Suppressor macrophage treated with lipopolysaccharide for 4 hours (primary cell): ENCODE data around the gene S100A3.
"Not testable (repeated sequence)": the region's sequence is repeated elsewhere in the genome, so short reads cannot be mapped to it uniquely, and the experiment has no call there.

Experiments
- DNase-seq: peaks from one replicate; pipeline ENCODE4 v3.0.0-alpha.2; 2020

S100A3 gene

DNA sequence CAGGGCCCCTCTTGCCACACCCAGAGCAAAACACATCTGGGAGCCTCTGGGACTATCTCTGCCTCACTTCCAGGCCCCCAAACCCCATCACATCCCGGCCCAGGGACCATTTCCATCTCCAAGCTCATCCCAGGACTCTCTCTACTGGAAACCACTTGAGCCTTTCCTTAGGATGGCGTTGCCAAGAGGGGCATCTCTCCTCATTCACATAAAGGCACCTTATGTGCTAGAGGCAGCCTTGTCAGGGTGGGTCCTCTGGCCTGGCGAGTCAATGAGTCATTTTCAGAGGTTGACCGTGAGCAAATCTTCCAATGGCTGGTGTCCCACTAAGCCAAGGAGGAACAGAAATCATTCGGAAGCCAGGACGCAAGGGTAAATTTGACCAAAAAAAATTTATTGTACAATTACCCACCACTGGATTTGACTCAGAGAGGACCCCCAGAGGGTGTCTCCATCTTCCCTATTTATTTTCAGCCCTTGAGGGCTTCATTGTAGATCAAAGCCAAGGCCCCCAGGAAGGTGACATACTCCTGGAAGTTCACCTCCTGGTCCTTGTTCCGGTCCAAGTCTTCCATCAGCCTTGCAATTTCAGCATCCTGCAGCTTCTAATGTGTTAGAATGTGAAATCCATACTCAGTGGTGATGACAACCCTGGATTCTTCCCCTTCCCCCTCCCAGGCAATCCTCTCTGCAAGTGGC is 14.7 kb downstream of the S100A3 start:
- DNase-seq, result no peak

DNA sequence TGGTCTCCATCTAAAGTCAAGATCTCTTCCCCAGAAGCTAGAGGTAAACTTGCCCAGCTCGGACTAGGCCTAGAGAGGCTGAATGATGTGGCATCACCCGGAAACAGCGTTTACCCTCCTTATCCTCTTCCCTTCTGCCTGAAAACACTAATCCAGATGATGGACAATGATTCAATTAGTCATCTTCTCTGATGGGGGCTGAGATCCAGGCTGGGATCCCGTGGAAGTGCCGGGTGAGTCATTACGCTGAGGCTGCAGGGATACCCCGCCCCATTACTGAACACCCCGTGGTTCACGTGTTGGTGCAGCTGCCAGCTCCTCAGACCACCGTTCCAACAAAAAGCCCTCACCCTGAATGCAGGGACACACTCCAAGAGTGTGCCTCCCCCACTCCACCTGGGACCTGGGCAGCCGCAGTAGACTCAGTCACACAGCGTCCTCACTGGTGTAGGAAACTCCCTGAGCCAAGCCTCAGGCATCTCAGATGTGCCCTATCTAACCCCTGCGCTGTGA is 15.3 kb downstream of the S100A3 start:
- peak; percentile 52 for DNase-seq

DNA sequence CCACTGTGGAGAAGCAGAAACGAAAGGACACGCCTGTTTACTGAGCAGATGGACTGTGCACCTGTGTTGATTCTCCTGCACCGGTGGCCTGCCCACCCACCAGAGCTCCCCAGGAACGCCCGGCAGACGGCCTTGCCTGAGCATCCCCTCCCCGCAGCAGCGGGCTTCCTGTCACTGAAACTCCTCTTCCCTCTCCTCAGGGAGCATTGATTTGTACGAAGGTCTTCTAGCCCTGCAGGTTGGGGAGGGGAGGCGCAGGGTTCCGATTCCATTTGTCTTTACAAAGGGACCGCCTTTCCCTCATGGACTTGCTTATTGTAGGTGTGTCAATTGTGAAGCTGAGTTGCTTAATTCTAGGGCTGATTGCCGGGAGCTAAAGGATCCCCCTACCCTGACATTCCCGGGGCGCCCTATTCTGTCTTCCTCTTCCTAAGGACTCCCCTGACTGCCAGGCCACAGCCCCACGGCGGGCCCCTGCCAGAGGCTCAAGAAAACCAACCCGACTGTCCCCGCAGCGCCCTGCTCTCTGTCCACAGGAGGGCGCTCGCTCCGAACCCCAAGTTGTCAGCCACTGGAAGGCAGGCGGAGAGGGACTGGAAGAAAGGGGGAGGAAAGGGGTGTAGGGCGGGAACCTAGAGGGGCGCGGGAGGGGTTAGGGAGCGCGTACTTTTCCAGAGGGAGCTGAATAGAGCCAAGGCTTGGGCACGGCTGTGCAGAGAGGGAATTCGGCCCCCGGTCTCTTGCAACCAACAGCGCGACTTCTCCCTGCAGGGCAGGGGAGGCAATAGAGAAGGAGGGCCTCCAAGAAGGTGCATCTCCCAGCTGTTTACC is 16.1 kb downstream of the S100A3 start:
- DNase-seq, result peak; percentile 82

DNA sequence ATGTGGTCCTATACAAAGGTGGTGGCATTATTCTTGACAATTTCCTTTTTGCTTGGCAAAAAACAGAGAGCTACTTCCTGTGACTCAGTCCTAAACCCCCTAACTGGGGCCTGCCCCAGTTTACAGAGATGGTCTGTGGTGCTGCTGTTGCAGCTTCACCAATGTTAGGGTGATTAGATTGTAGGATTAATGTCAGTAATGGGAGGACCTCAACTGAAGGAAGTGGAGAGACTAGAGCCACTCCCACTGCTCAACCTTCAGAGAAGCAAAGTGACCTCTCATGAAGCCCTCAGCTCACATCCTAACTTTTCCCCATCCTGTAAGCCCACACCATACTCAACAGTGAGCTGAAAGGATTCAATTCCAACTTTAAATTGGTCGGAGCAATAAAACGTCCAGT is 16.9 kb downstream of the S100A3 start:
- no peak for DNase-seq

DNA sequence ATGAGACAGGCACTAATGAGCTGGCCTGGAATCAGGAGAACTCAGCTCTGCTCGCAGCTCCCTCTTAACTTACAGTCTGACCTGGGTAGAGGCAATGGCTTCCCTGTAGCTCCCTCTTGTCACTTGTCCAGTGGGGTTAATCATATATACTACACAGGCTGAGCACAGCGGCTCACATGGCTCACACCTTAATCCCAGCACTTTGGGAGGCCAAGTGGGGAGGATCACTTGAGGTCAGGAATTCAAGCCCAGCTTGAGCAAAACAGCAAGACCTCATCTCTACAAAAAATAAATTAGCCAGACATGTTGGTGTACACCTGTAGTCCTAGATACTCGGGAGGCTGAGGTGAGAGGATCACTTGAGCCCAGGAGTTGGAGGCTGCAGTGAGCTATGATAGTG is 17.4 kb downstream of the S100A3 start:
- DNase-seq, result no peak

DNA sequence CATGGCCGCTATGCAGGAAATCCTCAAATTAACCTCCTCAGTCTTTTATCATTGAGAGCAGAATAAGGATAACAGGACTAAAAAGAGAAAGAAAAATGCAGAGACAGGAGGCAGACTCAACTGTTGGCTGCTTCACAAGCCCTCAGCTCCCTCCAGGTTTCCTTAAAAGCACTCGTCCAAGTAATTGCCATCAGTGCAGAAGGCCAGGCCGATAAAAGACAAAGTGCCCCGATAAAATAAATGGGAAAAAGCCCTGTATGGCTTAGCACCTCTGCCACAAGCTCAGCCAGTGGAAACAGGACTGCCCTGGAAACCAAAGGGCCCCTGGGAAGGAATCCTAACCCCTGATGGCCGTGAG is 21.4 kb downstream of the S100A3 start:
- no peak for DNase-seq

DNA sequence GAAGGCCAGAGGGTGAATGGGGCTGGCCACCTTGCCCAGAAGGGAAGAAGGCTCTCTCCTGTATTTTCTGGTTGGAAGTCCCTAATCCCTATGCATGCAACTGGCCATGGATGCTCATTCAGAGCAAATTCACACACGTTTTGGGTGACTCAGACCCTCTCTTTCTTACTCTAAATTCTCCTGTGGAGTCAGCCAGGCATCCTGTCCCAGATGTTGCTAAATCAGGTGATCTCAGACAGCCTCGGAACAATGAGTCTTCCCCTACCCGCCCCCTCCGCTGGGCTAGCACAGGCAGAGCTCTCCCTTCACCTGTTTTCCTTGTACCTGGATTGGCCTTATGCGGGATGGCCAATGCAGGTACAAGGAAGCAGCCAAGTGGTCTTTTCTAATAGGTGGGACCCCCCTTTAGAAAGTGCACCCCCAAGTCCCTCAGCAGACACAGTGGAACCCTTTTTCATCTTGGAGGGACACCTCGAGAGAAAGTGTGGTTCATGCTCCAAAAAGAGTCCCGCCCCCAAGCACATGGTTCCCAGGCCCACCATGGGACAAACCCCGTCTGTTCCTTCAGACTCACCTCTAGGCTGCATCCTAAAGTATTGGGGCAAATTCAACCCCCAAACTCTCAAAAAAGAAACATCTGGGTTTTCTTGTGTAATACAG is 21.9 kb downstream of the S100A3 start:
- DNase-seq, result no peak

DNA sequence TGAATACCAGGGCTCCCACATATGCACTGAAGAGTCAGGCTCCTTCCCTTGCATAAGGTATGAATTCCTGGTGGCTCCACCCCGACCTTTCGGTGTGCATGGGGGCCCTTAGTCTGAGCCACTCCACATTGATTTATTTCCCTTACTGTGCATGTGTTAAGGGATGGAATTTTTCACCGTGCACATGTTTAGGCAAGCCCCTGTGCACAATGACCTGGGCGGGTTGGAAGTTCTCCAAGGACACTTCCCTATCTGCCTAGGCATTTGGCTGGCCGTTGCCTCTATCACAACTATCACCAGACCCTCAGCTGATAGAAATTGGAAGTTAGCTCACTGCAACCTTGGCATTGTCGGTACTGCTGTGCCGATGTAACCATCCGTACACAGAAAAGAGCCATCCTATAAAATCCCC is 22.9 kb downstream of the S100A3 start:
- peak; percentile 35 for DNase-seq

DNA sequence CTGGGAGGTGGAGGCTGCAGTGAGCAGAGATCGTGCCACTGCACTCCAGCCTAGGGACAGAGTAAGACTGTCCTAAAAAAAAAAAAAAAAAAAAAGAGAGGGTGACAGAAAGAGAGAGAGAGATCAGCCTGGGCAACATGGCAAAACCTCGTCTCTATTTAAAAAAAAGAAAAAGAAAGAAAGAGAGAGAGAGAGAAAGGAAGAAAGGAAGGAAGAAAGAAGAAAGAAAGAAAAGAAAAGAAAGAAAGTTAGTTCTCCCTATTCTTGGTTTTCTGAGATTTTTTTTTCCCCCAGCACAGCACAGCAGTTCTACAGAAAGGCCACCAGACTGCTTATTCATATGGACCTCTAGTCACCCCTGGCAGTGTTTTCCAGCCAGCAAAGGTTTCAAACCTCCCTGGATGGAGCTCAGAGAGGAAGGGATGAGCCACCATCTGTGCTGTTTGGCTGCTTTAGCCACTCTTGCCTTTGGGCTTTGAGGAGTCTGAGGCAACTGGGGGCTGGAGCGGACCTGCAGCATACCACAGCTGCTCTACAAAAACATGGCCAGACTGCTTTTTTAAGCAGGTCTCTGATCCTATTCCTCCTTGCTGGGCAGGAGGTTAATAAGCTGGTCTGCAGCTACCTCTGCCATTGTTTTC is 23.9 kb downstream of the S100A3 start:
- no peak for DNase-seq

DNA sequence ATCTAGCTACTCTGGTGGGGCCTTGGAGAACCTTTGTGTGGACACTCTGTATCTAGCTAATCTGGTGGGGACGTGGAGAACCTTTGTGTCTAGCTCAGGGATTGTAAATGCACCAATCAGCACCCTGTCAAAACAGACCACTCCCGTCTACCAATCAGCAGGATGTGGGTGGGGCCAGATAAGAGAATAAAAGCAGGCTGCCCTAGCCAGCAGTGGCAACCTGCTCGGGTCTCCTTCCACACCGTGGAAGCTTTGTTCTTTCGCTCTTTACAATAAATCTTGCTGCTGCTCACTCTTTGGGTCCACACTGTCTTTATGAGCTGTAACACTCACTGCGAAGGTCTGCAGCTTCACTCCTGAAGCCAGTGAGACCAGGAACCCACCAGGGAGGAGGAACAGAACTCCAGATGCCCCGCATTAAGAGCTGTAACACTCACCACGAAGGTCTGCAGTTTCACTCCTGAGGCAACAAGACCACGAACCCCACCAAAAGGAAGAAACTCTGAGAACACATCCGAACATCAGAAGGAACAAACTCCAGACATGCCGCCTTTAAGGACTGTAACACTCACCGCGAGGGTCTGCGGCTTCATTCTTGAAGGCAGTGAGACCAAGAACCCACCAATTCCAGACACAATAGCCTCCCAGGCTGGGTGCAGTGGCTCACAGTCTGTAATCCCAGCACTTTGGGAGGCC is 26.6 kb downstream of the S100A3 start:
- not testable (repeated sequence) for DNase-seq

DNA sequence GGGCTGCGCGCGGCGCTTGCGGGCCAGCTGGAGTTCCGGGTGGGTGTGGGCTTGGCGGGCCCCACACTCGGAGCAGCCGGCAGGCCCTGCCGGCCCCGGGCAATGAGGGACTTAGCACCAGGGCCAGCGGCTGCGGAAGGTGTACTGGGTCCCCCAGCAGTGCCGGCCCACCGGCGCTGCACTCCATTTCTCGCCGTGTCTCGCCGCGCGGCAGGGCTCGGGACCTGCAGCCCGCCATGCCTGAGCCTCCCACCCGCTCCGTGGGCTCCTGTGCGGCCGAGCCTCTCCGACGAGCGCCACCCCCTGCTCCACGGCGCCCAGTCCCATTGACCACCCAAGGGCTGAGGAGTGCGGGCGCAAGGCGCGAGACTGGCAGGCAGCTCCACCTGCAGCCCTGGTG is 27.2 kb downstream of the S100A3 start:
- DNase-seq, result not testable (repeated sequence)

DNA sequence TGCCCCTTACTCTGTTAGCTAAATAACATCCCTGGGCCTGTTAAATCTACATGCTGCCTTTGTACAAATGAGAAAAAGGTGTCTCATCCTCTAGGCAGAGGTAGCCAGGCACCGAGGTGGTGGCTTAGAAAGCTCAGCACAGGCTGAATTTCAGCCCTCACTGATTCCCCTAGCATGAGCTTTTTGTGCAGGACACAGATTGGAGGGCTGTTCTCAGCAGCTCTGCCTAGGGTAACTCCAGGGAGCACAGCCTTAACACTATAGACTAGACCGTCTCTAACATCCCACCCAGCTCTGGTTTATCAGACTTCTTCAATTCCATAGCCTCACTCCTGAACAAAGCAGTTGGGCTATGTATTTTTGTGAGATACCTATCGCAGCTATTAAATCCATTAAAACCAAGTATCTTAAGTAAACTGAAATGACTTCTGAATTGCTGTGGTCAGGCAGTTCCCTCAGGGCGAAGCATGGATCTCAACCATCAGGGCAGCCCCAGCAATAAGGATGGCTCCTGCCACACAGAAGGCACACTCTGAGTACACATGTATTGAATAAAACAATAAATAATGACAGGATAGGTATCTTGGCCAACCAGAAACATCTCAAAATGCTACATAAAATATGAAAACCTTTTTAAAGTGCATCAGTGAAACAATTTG is 28.1 kb downstream of the S100A3 start:
- no peak for DNase-seq

DNA sequence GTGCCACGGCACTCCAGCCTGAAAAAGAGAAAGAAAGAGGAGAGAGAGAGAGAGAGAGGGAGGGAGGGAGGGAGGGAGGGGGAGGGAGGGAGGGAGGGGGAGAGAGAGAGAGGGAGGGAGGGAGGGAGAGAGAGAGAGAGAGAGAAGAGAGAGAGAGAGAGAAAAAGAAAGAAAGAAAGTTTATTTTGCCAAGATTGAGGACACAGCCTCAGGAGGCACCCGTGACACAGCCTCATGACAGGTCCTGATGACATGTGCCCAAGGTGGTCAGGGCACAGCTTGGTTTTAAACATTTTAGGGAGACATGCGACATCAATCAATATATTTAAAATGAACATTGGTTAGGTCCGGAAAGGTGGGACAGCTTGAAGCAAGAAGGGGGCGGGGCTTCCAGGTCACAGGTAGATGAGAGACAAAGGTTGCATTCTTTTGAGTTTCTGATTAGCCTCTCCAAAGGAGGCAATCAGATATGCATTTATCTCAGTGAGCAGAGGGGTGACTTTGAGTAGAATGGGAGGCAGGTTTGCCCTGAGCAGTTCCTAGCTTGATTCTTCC is 28.8 kb downstream of the S100A3 start:
- DNase-seq, result not testable (repeated sequence)

DNA sequence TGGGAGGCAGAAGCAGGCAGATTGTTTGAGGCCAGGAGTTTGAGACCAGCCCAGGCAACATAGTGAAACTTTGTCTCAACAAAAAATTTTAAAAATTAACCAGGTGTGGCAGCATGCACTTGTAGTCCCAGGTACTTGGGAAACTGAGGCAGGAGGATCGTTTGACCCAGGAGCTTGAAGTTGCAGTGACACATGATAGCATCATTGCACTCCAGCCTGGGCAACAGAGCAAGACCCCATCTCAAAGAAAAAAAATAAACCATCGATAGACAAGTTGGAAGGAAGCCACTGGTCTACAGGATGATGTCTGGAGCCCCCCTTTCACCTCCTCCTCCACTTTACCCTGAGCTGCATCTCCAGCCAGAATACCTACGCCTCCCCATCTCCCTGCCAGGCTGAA is 29.8 kb downstream of the S100A3 start:
- no peak for DNase-seq

DNA sequence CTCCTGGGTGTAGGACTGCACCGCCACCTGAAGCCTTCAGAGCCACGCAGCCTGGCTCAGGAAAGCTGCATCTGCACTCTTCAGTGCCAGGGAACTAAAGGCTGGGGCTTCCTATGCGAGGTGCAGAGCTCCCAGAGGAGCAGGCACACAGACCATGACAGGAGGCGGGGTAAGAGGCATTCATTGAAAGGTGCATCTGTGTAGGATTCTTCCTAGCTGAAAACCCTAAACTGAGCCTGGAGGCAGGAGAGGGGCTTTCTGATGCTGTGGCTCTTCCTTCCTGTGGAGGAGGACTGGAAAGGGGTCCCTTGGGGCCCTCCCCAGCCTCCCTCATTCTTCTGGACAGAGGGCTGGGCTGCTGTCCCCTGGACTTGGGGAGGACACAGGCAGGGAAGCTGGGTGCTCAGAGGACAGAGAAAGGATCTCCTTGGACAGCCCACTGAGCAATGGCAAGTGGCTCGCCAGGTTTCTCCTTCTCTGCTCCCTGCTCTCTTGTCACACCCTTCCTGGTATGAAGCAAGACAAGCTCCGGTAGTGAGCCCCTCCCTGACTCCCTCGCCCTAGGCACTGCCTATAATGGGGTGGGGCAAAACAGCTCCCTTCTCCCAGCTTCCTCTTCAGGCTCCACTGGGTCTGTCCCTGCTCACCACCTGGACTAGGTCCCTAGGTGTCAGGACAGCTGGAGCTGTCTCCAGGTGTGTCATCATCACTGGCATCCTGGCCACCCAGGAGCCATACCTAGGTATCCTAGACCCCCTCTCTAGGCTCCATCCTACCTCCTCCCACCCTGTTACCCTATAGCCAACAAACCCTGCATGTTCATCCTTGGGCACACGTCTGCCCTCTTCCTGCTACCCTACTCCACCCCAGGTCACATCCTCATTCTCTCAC is 33.3 kb downstream of the S100A3 start:
- DNase-seq, result no peak

DNA sequence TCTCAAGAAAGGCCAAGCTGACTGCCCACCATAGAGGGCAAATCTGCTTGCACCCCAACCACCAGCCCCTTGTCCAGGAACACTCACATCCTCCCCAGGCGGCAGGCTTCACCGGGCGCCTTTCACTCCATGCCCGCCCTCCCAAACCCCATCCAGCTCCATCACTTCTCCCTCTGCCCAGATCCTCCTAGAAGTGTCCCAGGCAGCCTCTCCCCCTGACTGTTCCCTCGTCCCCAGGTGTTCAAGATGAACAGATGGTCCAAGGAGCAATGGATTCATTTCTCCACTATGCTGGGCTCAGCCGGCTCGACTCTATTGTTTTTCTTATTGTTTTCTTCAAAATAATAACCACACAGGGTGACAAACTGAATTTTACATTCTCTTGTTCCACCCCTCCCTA is 35.4 kb downstream of the S100A3 start:
- no peak for DNase-seq

DNA sequence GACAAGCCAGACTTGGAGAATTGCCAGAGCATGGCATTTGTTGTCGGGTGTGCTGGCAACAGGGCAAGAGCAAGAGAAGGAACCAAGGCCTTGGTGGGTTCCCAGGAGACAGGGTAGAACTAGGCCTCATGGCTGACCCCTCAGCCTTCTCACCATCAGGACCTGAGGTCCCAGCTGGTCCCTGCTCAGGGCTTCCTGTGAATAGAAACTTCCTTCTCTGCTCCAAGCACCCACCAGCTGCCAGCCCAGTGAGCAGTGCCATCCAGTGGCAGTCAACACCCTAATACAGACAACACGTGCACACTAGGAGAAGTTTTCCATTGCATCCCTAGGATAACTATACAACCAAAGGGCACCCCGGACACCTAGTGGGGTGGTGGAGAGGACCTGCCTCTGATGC is 36.0 kb downstream of the S100A3 start:
- no peak for DNase-seq

DNA sequence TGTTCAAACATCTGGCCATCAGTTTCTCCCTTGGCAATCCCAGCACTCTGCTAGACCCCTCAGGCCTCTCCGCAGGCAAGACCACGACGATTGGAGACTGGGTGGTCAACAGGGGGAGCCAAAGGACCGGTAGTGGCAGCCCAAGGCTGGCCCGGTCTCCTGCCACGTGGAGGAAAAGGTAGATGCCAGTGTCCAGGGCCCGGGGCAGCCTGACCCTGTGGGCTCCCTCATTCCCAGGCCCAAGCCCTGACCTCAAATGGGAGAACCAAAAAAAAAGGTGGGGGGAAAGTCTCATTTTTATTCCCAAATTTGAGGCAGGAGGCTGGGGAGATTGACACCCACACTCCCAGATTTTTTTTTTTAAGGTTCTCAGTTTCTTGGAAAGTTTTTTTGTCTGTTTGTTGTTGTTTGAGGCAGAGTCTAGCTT is 38.1 kb downstream of the S100A3 start:
- peak; percentile 80 for DNase-seq

DNA sequence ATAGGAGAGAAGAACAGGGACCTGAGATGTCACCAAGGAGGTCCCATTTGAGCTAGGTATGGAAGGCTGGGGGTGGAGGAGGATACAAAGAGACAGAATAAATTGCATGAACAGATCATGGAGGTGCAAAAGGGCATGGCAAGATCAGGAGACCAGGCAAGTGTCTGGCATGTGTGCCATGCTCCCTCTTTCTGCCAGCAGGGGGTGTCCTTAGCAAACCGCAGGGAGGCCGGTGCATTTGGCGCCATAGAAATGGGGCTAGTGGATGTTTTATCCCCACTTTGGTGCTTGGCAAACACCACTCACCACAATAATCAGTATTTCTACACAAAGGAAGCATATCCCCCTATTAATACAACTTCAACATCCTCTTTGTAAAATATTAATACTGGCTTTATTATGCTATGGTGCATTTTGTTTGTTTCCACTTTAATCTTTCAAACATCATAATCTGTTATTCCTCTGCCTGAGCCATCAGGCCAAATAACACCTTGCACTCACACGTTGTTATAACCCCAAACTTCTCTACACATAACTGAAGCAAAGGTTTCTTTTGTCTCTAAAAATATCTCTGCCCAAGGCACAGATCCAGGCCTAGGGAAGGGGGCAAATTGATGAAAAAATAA is 39.2 kb downstream of the S100A3 start:
- DNase-seq, result peak; percentile 53

DNA sequence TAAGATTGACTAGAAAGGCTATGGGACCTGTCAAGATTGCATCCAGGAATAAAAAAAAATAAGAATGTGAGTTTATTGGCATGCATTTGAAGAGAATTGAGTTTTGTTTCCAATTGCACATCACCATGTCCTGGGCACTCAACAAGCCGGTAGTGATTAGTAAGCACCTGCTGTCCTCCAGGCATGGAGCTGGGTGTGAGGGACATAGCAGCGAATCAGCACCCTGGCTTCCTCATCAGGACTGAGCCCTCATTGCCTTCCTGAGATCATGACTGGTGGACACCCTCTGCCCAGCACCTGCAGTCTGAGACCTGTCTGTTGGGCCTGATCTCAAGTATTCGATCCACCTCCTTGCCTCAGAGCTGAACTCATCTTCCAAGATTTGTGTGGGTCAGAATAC is 40.0 kb downstream of the S100A3 start:
- DNase-seq, result no peak
